Smooth muscle cell of trachea (primary cell): ENCODE results near the gene RNF17. TPM values are rescaled to one million over a fixed set of nuclear protein-coding genes. Genes with fewer than 3 reads are reported as not detected.

Experiments used
- total RNA-seq: library from RNA; depleted of rRNA; stranded (reverse); fragments of >200 nt; gene quantifications from 2 replicates; pipeline ENCODE4 v1.2.1, GENCODE V29; 2014

The RNF17 gene, protein sequence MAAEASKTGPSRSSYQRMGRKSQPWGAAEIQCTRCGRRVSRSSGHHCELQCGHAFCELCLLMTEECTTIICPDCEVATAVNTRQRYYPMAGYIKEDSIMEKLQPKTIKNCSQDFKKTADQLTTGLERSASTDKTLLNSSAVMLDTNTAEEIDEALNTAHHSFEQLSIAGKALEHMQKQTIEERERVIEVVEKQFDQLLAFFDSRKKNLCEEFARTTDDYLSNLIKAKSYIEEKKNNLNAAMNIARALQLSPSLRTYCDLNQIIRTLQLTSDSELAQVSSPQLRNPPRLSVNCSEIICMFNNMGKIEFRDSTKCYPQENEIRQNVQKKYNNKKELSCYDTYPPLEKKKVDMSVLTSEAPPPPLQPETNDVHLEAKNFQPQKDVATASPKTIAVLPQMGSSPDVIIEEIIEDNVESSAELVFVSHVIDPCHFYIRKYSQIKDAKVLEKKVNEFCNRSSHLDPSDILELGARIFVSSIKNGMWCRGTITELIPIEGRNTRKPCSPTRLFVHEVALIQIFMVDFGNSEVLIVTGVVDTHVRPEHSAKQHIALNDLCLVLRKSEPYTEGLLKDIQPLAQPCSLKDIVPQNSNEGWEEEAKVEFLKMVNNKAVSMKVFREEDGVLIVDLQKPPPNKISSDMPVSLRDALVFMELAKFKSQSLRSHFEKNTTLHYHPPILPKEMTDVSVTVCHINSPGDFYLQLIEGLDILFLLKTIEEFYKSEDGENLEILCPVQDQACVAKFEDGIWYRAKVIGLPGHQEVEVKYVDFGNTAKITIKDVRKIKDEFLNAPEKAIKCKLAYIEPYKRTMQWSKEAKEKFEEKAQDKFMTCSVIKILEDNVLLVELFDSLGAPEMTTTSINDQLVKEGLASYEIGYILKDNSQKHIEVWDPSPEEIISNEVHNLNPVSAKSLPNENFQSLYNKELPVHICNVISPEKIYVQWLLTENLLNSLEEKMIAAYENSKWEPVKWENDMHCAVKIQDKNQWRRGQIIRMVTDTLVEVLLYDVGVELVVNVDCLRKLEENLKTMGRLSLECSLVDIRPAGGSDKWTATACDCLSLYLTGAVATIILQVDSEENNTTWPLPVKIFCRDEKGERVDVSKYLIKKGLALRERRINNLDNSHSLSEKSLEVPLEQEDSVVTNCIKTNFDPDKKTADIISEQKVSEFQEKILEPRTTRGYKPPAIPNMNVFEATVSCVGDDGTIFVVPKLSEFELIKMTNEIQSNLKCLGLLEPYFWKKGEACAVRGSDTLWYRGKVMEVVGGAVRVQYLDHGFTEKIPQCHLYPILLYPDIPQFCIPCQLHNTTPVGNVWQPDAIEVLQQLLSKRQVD (N-terminal part only)
- 0.17 TPM in 1 of 2 replicates, not detected in the other for total RNA-seq

DNA sequence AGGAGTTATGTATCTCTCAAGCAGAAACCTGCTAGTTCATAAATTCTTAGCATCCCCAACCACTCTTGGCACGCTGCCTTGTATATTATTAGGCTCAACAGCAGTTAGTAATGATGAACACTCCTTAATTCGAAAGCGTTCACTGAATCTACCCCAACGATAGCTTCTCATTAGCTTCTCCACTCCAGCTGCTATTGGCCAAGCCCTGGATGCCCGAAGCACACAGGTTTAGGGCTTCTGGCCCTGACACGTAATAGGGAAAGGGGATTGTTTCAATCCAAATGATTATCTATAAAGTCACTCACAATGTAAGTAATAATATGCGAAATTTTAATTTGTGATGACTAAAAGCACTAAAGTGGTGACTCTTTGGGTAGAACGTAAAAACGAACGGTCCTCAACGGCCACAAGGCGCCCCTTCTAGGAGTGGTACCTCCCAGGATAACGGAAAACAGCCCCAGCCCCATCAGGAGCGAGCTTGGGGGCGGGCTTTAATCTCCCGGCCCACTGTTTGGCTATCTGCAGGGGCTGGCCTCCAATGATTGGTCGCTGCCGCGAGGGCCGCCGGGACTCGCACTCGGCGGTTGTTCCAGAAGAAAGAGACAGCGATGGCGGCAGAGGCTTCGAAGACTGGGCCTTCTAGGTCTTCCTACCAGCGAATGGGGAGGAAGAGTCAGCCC lies at the start of gene RNF17:
RNF17 (plus strand) TSS at position 574 of the 680 bp plus-strand sequence; CDS start at position 609, 35 bp downstream.

Other genes starting within 250 kb of the RNF17 start
- not detected in 2 replicates for gene ATP12A, start 83.8 kb upstream of the RNF17 start, total RNA-seq